HCT116 (cell line): ENCODE data around the gene FALEC. TPM values are rescaled to one million over a fixed set of nuclear protein-coding genes. Genes with fewer than 3 reads are reported as not detected.

Source experiments
- ATAC-seq: fragments of 200-7000 bp; cut with Tn5 transposase; 2 replicates; pipeline ENCODE4 v1.9.1; 2020; ENCODE audit warnings: mild to moderate bottlenecking, moderate library complexity
- BruUV-seq: library from RNA; stranded (reverse); fragments of 400-500 nt; replicated peaks from 2 replicates; lab custom pipeline; 2021; lab: Mats Ljungman, UMichigan
- CTCF ChIA-PET: fragments of 300-600 bp; sonication (Branson Sonifier 250); formaldehyde crosslinking; loops from one replicate; lab custom pipeline; 2021; ENCODE audit warnings: antibody characterized with exemption; lab: Charles Lee
- POLR2A ChIA-PET: fragments of 300-600, 350-600 bp; sonication (Branson Sonifier 250); formaldehyde crosslinking; loops from one replicate; lab custom pipeline; 2021; ENCODE audit warnings: antibody characterized with exemption; lab: Charles Lee
- RAD21 ChIA-PET, 2 experiments: fragments of 300-600 bp; sonication (Branson Sonifier 250); formaldehyde crosslinking; loops; one replicate each; lab custom pipeline; 2023; ENCODE audit warnings: low total read pairs in 2 of 2; ENCODE audit not compliant: uncharacterized antibody in 2 of 2, unreplicated experiment in 2 of 2, low non-redundant PET in 1 of 2; lab: Charles Lee
- DNase-seq: peaks from one replicate; pipeline ENCODE4 v3.0.0-alpha.2; 2010; ENCODE audit warnings: low read depth, low spot score
- H2AFZ ChIP-seq: fragments of 200-600 bp; shearing (Covaris generic), sonication (generic); 2 replicates; pipeline ENCODE4 v1.6.1; 2017; ENCODE audit warnings: low read depth, mixed run types, mixed read lengths, antibody characterized with exemption, low read length; ENCODE audit not compliant: poor library complexity, severe bottlenecking
- H3K27ac ChIP-seq: 2 replicates; pipeline ENCODE4 v1.5.1; 2012; ENCODE audit warnings: low read depth, low read length
- H3K27me3 ChIP-seq: fragments of 200-600 bp; sonication (generic); 2 replicates; pipeline ENCODE4 v1.6.1; 2016; ENCODE audit warnings: mixed run types, low read length, mixed read lengths; ENCODE audit not compliant: insufficient read depth
- H3K36me3 ChIP-seq, 2 experiments: fragments of 200-500 bp in 1 of 2; fragments of 200-600 bp in 1 of 2; sonication (Bioruptor generic) in 1 of 2; sonication (generic) in 1 of 2; 2 replicates each; pipeline versions ENCODE4 v1.5.1 to v1.6.1; 2014 to 2016; ENCODE audit warnings: low read length in 2 of 2, inconsistent platforms in 1 of 2, mixed read lengths in 1 of 2, mixed run types in 1 of 2; ENCODE audit not compliant: insufficient read depth in 2 of 2, control insufficient read depth in 1 of 2
- H3K4me1 ChIP-seq, 2 experiments: fragments of 200-600 bp in 1 of 2; sonication (generic) in 1 of 2; 2 replicates each; pipeline versions ENCODE4 v1.5.1 to v1.6.1; 2012 to 2017; ENCODE audit warnings: low read length in 2 of 2, inconsistent platforms in 1 of 2, mild to moderate bottlenecking in 1 of 2, mixed read lengths in 1 of 2, mixed run types in 1 of 2, moderate library complexity in 1 of 2; ENCODE audit not compliant: insufficient read depth in 2 of 2, control insufficient read depth in 1 of 2
- H3K4me2 ChIP-seq: fragments of 200-600 bp; sonication (generic); 2 replicates; pipeline ENCODE4 v1.6.1; 2017; ENCODE audit warnings: mixed run types, low read length, mixed read lengths
- H3K4me3 ChIP-seq, 2 experiments: fragments of 200-600 bp in 1 of 2; sonication (generic) in 1 of 2; replicated peaks in 1 of 2; 2 replicates each; pipeline ENCODE4 v1.5.1; 2011 to 2016; ENCODE audit warnings: low read length in 2 of 2, control low read depth in 1 of 2, low read depth in 1 of 2, mild to moderate bottlenecking in 1 of 2, mixed read lengths in 1 of 2, mixed run types in 1 of 2
- H3K79me2 ChIP-seq: fragments of 200-600 bp; sonication (generic); 2 replicates; pipeline ENCODE4 v1.6.1; 2017; ENCODE audit warnings: mild to moderate bottlenecking, mixed run types, low read length, moderate library complexity, mixed read lengths; ENCODE audit not compliant: insufficient read depth
- H3K9ac ChIP-seq: fragments of 200-600 bp; sonication (generic); 2 replicates; pipeline ENCODE4 v1.6.1; 2016; ENCODE audit warnings: low read length, mixed read lengths
- H3K9me2 ChIP-seq: fragments of 200-600 bp; sonication (generic), shearing (Covaris generic); 2 replicates; pipeline ENCODE4 v1.6.1; 2017; ENCODE audit warnings: mixed run types, mild to moderate bottlenecking, moderate library complexity; ENCODE audit not compliant: insufficient read depth
- H3K9me3 ChIP-seq, 2 experiments: fragments of 200-500 bp in 1 of 2; fragments of 200-600 bp in 1 of 2; sonication (Bioruptor generic) in 1 of 2; sonication (generic) in 1 of 2; 2 replicates each; pipeline ENCODE4 v1.6.1; 2014 to 2017; ENCODE audit warnings: low read length in 2 of 2, mixed read lengths in 2 of 2, inconsistent platforms in 1 of 2, low read depth in 1 of 2, mild to moderate bottlenecking in 1 of 2, mixed run types in 1 of 2, moderate library complexity in 1 of 2; ENCODE audit not compliant: control insufficient read depth in 1 of 2, insufficient read depth in 1 of 2
- H4K20me1 ChIP-seq: fragments of 200-600 bp; sonication (generic), shearing (Covaris generic); 2 replicates; pipeline ENCODE4 v1.6.1; 2017; ENCODE audit warnings: mixed run types, mild to moderate bottlenecking, moderate library complexity; ENCODE audit not compliant: insufficient read depth
- ATF3 ChIP-seq: IDR thresholded peaks from 2 replicates; pipeline ENCODE4 v1.6.1; 2012
- CBX3 ChIP-seq: IDR thresholded peaks from 2 replicates; pipeline ENCODE4 v1.6.1; 2012; ENCODE audit warnings: low read depth
- EGR1 ChIP-seq: IDR thresholded peaks from 2 replicates; pipeline ENCODE4 v1.6.1; 2012; ENCODE audit warnings: low read depth
- EZH2 ChIP-seq: fragments of 200-600 bp; sonication (generic); IDR thresholded peaks from 2 replicates; pipeline ENCODE4 v1.6.1; 2017; ENCODE audit warnings: antibody characterized with exemption, mixed run types
- EZH2phosphoT487 ChIP-seq: fragments of 200-600 bp; IDR thresholded peaks from 2 replicates; pipeline ENCODE4 v1.6.1; 2018; ENCODE audit warnings: antibody characterized with exemption, borderline replicate concordance
- FOSL1 ChIP-seq: IDR thresholded peaks from 2 replicates; pipeline ENCODE4 v1.6.1; 2012; ENCODE audit warnings: low read depth
- JUND ChIP-seq: IDR thresholded peaks from 2 replicates; pipeline ENCODE4 v1.6.1; 2012
- MAX ChIP-seq: IDR thresholded peaks from 2 replicates; pipeline ENCODE4 v1.6.1; 2012
- POLR2A ChIP-seq: IDR thresholded peaks from 2 replicates; pipeline ENCODE4 v1.7.0; 2011; ENCODE audit warnings: borderline replicate concordance; ENCODE audit not compliant: insufficient read depth, insufficient read length; ENCODE audit errors: extremely low read depth
- RAD21 ChIP-seq: IDR thresholded peaks from 2 replicates; pipeline ENCODE4 v1.6.1; 2012; ENCODE audit warnings: low read depth, mild to moderate bottlenecking
- SRF ChIP-seq: IDR thresholded peaks from 2 replicates; pipeline ENCODE4 v1.6.1; 2012; ENCODE audit warnings: low read depth
- TCF7L2 ChIP-seq: IDR thresholded peaks from 2 replicates; pipeline ENCODE4 v1.7.0; 2011; ENCODE audit warnings: borderline replicate concordance, inconsistent platforms; ENCODE audit not compliant: insufficient read depth, insufficient read length; ENCODE audit errors: extremely low read depth
- ZBTB33 ChIP-seq: IDR thresholded peaks from 2 replicates; pipeline ENCODE4 v1.6.1; 2011; ENCODE audit warnings: mild to moderate bottlenecking, low read length, moderate library complexity; ENCODE audit not compliant: insufficient replicate concordance; ENCODE audit errors: extremely low read depth
- ZNF274 ChIP-seq: fragments of 200-500 bp; sonication (Bioruptor generic); IDR thresholded peaks from 2 replicates; pipeline ENCODE4 v1.6.1; 2014; ENCODE audit warnings: mild to moderate bottlenecking, low read depth, low read length, inconsistent platforms
- intact Hi-C: fragments of 100-400 bp; cut with micrococcal nuclease; formaldehyde crosslinking; loops from 2 replicates; pipeline ENCODE4 v1.10.0; 2022
- total RNA-seq: library from RNA; stranded (reverse); gene quantifications from one replicate; pipeline ENCODE4 v1.2.1, GENCODE V29; 2021; ENCODE audit not compliant: unreplicated experiment

The FALEC gene
- total RNA-seq, 1 experiment from 2014 or later = 0.59 TPM

GRCh38 chr1:150474869-150475268, 40.7 kb upstream of the FALEC start:
- DNase-seq = no peak
- Histone ChIP-seq H3K4me1 (no peaks in the 10 kb centered on the region), H3K9ac (no peak overlapping the region), H3K27me3 (0 out of 2 replicates have a peak, but pooled peaks cover 2% of the 10 kb centered on the region), H3K4me2 (no peak overlapping the region), H3K27ac (no peak overlapping the region), H3K36me3 (peaks cover 7 to 23% of the 10 kb centered on the region in 2 experiments; a peak in 3 of 4 replicates), H3K4me3 (no peak overlapping the region), H3K9me2 (no peaks in the 10 kb centered on the region), H3K79me2 (no peaks in the 10 kb centered on the region), H2AFZ (no peak overlapping the region), H4K20me1 (no peaks in the 10 kb centered on the region), H3K9me3 (no peaks in the 10 kb centered on the region)
- no peak for ATAC-seq
- POLR2A ChIA-PET = no interaction called here
- RAD21 ChIA-PET = no interaction called here
- CTCF ChIA-PET = no interaction called here
- intact Hi-C loops = no loop called here
- BruUV-seq = no TSS peak
- no peak for TF ChIP-seq RAD21

GRCh38 chr1:150476754-150477153, 38.8 kb upstream of the FALEC start:
- DNase-seq (no peak), ATAC-seq (no peak)
- Histone ChIP-seq H3K9ac (no peak overlapping the region), H3K9me2 (no peaks in the 10 kb centered on the region), H4K20me1 (no peaks in the 10 kb centered on the region), H3K4me1 (no peaks in the 10 kb centered on the region), H3K79me2 (no peaks in the 10 kb centered on the region), H3K27me3 (0 out of 2 replicates have a peak, but pooled peaks cover 2% of the 10 kb centered on the region), H3K36me3 (peaks cover 0 to 6% of the 10 kb centered on the region in 2 experiments; a peak in 1 of 4 replicates), H3K4me3 (no peak overlapping the region), H3K4me2 (no peak overlapping the region), H3K27ac (no peak overlapping the region), H2AFZ (no peak overlapping the region), H3K9me3 (no peaks in the 10 kb centered on the region)
- intact Hi-C loops = no loop called here
- BruUV-seq = no TSS peak
- ChIA-PET POLR2A (interaction anchor here (0.6 kb wide), 1 partner anchor 25 kb away, joined by 3 read pairs; no protein-coding TSS in a partner anchor), RAD21 (no interaction called here), CTCF (no interaction called here)
- TF ChIP-seq RAD21 (no peak), EZH2phosphoT487 (no peak), TCF7L2 (no peak), POLR2A (no peak), EGR1 (no peak), ZBTB33 (no peak), MAX (no peak), SRF (no peak), CBX3 (no peak), ZNF274 (no peak), EZH2 (no peak), JUND (no peak), FOSL1 (no peak), ATF3 (no peak)
